ENCODE results near the gene SLC41A3.

- TF ChIP-seq EP300 (IDR thresholded peaks at IDR 0.05) (no peak), POLR2A (IDR thresholded peaks at IDR 0.05) (no peak), CTCF (IDR thresholded peaks at IDR 0.05) (no peak)
These were observed 850 bp upstream of the SLC41A3 start for GRCh38 chr3:126084768-126085180.
